ENCODE results near the gene GOLGA8N.

- TF ChIP-seq JUND (IDR thresholded peaks at IDR 0.05; ENCODE audit: low read length) (no peak), CTCF (IDR thresholded peaks at IDR 0.05; ENCODE audit: control extremely low read depth in 1 of 3, insufficient read depth in 1 of 3, low read depth in 1 of 3, low read length in 3 of 3) (no peak), TCF12 (IDR thresholded peaks at IDR 0.05; ENCODE audit: low read depth, low read length) (no peak), CHD1 (IDR thresholded peaks at IDR 0.05; ENCODE audit: low read depth, low read length) (no peak), FOSL1 (IDR thresholded peaks at IDR 0.05; ENCODE audit: insufficient read depth, low read depth, low read length) (no peak), YY1 (IDR thresholded peaks at IDR 0.05; ENCODE audit: low read depth, low read length) (no peak)
Observed at GRCh38 chr15:32636410-32636809, 43.2 kb downstream of the GOLGA8N start.

Measured in H1 (cell line).